AG09319 (cell line): ENCODE measurements around the gene XRRA1.
"Not testable (repeated sequence)": the region's sequence is repeated elsewhere in the genome, so short reads cannot be mapped to it uniquely, and the experiment has no call there.

Experiments
- DNase-seq: peaks from one replicate; pipeline ENCODE4 v3.0.0-alpha.2; 2010; ENCODE audit warnings: low read depth; ENCODE audit errors: extremely low read depth
- CTCF ChIP-seq: IDR thresholded peaks from 2 replicates; pipeline ENCODE4 v1.5.1; 2011; ENCODE audit warnings: low read depth, mild to moderate bottlenecking, inconsistent platforms, low read length, moderate library complexity

Gene XRRA1

GRCh38 chr11:74826901-74827300 lies 122.0 kb downstream of the XRRA1 start:
- no peak for TF ChIP-seq CTCF

GRCh38 chr11:74825596-74825995 lies 123.3 kb downstream of the XRRA1 start:
- DNase-seq: not testable (repeated sequence)

More at GRCh38 chr11:74826901-74827300, 122.0 kb downstream of the XRRA1 start:
- no peak for DNase-seq

- no peak for DNase-seq
- TF ChIP-seq CTCF: no peak
Observed at GRCh38 chr11:74824285-74824982, 124.5 kb downstream of the XRRA1 start.

- no peak for TF ChIP-seq CTCF
- DNase-seq: peak; percentile 52
Observed at GRCh38 chr11:74822170-74822569, 126.7 kb downstream of the XRRA1 start.

- no peak for TF ChIP-seq CTCF
- DNase-seq: peak; percentile 52
Observed at GRCh38 chr11:74820763-74821162, 128.1 kb downstream of the XRRA1 start.

GRCh38 chr11:74819400-74819799 lies 129.5 kb downstream of the XRRA1 start:
- no peak for DNase-seq
- no peak for TF ChIP-seq CTCF

GRCh38 chr11:74818283-74818946 lies 130.5 kb downstream of the XRRA1 start:
- TF ChIP-seq CTCF: no peak
- no peak for DNase-seq
